HG03097 (cell line): Measurements from ENCODE around the gene SESN1.
"Not testable (repeated sequence)": the region's sequence is repeated elsewhere in the genome, so short reads cannot be mapped to it uniquely, and the experiment has no call there.

ENCODE experiments used
- ATAC-seq: cut with Tn5 transposase; IDR thresholded peaks from one replicate; pipeline ENCODE4 v1.9.1; 2021; ENCODE audit not compliant: unreplicated experiment, low FRiP score

SESN1 gene

DNA sequence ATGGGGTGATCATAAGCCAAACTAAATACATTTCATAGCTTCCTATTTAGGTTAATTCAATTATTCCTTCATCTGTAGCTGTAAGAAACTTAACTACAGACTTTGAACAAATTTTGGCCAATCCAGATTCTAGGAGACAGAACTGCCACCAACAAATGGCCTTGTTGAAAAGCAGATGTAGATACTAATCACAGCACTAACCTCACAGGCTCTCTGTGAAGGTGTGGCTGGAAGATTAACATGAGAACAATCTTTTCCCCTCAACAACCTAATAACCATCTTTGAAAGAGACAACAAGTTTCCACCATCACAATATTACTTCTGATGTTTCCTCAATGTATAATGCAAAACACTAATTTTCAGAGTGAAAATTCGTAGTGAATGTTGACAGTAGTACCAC lies 87.8 kb downstream of the SESN1 start:
- no peak for ATAC-seq

DNA sequence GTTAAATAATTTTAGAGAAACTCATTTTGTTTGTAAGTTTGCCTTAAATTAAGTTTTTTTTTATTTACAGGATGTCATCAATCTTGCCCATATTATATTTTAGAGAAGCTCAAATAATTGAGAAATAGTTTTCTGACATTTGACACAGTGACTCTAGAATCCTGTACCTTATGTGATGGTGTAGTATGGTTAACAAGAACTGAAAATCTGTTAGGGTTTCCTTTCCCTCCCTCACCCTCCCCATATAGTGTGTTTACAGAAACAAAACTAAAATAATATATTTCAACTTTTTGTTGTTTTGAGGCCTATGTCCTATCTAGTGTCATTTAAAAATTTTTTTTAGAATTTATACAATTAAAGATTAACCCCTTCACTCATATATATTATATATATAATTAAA lies 91.8 kb downstream of the SESN1 start:
- ATAC-seq: no peak

GRCh38 chr6:109002051-109002697 lies 92.5 kb downstream of the SESN1 start:
- ATAC-seq: no peak

- no peak for ATAC-seq
Observed at GRCh38 chr6:109001291-109001894, 93.3 kb downstream of the SESN1 start.

GRCh38 chr6:109000289-109000688 lies 94.4 kb downstream of the SESN1 start:
- ATAC-seq: no peak

GRCh38 chr6:108999428-108999827 lies 95.2 kb downstream of the SESN1 start:
- no peak for ATAC-seq

- no peak for ATAC-seq
Observed at GRCh38 chr6:108998485-108998884, 96.2 kb downstream of the SESN1 start.

GRCh38 chr6:108996208-108996607 lies 98.4 kb downstream of the SESN1 start:
- ATAC-seq: no peak

DNA sequence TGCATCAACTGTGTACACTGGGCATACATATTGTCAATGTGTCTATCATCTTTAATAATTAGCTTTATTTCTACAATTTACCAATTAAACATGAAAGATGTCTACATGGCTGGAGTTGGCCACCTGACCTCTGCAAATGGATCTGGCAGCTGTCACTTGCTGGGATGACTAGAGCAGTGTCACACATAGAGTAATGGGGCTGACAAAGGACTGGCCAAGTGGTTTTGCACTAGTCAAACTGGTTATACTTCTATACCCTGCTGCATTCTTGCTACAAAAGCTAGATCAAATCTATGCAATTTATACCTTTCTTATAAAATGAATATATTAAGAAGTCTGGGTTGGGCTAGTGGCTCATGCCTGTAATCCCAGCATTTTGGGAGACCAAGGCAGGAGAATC lies 99.3 kb downstream of the SESN1 start:
- ATAC-seq: no peak

DNA sequence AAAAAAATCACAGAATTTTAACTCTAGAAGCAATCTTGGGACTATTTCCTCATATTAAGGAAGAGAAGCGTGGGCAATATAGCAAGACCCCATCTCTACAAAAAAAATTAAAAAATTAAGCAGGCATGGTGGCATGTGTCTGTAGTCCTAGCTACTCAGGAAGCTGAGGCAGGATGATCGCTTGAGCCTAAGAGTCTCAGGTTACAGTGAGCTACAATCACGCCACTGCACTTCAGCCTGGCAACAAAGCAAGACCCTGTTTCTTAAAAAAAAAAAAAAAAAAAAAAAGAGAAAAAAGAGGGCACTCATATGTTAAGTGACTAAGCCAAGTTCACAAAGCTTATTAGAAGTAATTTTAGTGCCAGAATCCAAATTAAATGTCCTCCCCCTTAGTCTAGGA lies 100.8 kb downstream of the SESN1 start:
- no peak for ATAC-seq

- ATAC-seq: no peak
Observed at GRCh38 chr6:108989700-108990099, 104.9 kb downstream of the SESN1 start.

DNA sequence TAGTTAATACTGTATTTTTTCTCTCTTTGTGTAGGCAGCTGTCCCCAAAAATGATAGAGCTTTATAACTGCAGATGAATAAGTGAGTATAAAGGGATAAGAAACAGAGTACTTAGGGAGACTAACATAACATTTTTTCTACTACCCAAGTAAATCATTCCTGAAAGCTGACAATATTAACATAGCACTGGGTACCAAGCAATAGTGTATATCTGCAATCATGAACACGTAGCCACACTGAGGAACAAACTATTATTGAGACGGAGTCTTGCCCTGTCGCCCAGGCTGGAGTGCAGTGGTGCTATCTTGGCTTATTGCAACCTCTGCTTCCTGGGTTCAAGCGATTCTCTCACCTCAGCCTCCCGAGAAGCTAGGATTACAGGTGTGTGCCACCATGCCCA lies 105.9 kb downstream of the SESN1 start:
- ATAC-seq: no peak

DNA sequence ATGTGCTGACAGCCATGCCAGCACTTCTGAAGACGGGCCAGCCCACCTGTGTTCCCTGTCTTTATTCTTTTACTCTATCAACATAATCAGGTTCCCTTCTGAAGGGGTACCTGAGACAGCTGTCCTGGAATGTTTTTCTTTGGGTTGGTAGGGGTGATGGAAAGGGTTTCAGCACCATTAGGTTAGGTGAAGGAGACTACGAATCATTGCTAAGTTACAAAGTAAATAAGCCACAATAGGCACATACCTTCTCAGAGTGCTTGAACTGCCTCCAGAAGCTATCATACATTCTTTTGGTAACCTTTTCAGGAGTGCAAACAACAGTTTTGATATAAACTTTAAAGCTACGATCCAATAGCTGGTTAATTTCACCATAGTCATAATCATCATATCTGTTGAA lies 106.3 kb downstream of the SESN1 start:
- no peak for ATAC-seq

DNA sequence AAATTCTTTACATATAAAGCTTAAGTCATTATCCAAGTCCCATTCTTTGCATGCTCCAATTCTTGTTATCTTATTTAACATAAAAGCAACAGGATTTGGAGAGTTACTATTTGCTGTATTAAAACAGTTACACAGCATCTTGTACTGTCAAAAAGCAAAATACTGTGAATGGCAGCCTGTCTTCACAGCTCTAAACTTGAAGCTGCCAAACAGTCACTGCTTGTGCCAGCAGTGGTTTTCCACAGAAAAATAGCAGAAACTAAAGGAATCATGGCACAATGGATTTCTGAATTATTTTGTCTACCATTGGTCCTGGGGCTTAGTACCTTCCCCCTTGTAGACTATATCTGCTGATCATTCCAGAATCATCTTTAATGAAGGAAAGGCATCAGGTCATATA lies 107.5 kb downstream of the SESN1 start:
- ATAC-seq: no peak

DNA sequence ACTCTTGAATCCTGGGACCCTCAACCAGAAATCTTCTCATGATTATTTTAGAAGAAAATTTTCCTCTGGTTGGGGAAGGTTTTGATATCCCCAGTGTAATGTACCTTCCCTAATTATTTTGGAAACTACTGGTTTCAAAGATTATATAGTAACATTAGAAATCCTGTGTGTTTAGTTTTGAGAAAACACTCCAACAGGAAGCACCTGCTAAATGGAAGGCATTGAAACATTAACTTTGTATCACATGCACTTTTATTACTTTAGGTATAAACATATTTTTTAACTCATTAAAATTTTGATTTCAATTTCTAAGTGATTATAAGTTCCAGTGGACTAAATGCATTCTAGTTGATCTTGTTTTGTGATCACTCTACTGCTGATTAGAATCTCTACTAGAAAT lies 109.3 kb downstream of the SESN1 start:
- ATAC-seq: no peak

- no peak for ATAC-seq
Observed at GRCh38 chr6:108983151-108983550, 111.5 kb downstream of the SESN1 start.

GRCh38 chr6:108982154-108983113 lies 112.2 kb downstream of the SESN1 start:
- no peak for ATAC-seq

- ATAC-seq: not testable (repeated sequence)
Observed at GRCh38 chr6:108978638-108979037, 116.0 kb downstream of the SESN1 start.

DNA sequence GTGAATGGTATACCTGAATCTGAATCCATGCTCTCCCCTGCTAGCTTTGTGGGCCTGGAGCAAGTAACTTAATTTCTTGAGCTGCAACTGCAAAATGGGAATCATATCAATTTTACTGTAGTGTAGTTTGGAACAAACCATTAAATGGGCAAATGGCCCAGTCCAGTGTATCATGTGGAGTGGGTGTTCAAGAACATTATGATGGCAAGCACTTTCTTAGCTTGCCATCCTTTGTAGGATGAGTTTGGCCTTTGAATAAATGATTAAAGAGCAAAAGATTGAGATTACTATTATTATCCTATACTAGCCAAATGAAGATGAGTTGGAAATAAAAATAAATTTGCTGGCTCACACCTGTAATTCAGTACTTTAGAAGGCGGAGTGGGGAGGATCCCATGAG lies 120.4 kb downstream of the SESN1 start:
- no peak for ATAC-seq

- ATAC-seq: no peak
Observed at GRCh38 chr6:108969776-108970175, 124.9 kb downstream of the SESN1 start.
